SK-N-MC (cell line): ENCODE results near the gene PDCD11.
A peak's percentile ranks its signal among the peaks of the same experiment; 100 is the strongest.
"Not testable (repeated sequence)": the region's sequence is repeated elsewhere in the genome, so short reads cannot be mapped to it uniquely, and the experiment has no call there.

Experiments
- DNase-seq: peaks from one replicate; pipeline ENCODE4 v3.0.0-alpha.2; 2011; ENCODE audit warnings: low read depth, low spot score
- H3K27ac ChIP-seq: fragments of 200-600 bp; sonication (generic); 2 replicates; pipeline ENCODE4 v1.5.1; 2016; ENCODE audit warnings: mixed run types
- H3K36me3 ChIP-seq: fragments of 200-600 bp; sonication (generic); 2 replicates; pipeline ENCODE4 v1.6.1; 2017; ENCODE audit warnings: antibody characterized with exemption, low read length, mixed read lengths; ENCODE audit not compliant: insufficient read depth
- H3K4me3 ChIP-seq: fragments of 200-600 bp; sonication (generic); 2 replicates; pipeline ENCODE4 v1.5.1; 2016
- H3K9ac ChIP-seq: fragments of 200-600 bp; sonication (generic); 2 replicates; pipeline ENCODE4 v1.8.0; 2017; ENCODE audit warnings: mixed run types, mixed read lengths; ENCODE audit not compliant: insufficient read length
- H3K9me3 ChIP-seq: fragments of 200-600 bp; sonication (generic); 2 replicates; pipeline ENCODE4 v1.6.1; 2017; ENCODE audit warnings: low read depth, mild to moderate bottlenecking, antibody characterized with exemption, low read length, moderate library complexity, mixed read lengths
- EZH2 ChIP-seq: fragments of 200-600 bp; sonication (generic); IDR thresholded peaks from one replicate; pipeline ENCODE4 v1.6.1; 2017; ENCODE audit warnings: antibody characterized with exemption
- FOXP2 ChIP-seq: optimal IDR thresholded peaks from 2 replicates; pipeline ENCODE3; 2011; ENCODE audit warnings: mild to moderate bottlenecking, moderate library complexity; ENCODE audit not compliant: insufficient read depth; ENCODE audit errors: extremely low read length, control extremely low read depth
- POLR2AphosphoS5 ChIP-seq: IDR thresholded peaks from 2 replicates; pipeline ENCODE4 v1.6.1; 2012; ENCODE audit warnings: mild to moderate bottlenecking, low read depth, low read length, borderline replicate concordance

The PDCD11 gene

DNA sequence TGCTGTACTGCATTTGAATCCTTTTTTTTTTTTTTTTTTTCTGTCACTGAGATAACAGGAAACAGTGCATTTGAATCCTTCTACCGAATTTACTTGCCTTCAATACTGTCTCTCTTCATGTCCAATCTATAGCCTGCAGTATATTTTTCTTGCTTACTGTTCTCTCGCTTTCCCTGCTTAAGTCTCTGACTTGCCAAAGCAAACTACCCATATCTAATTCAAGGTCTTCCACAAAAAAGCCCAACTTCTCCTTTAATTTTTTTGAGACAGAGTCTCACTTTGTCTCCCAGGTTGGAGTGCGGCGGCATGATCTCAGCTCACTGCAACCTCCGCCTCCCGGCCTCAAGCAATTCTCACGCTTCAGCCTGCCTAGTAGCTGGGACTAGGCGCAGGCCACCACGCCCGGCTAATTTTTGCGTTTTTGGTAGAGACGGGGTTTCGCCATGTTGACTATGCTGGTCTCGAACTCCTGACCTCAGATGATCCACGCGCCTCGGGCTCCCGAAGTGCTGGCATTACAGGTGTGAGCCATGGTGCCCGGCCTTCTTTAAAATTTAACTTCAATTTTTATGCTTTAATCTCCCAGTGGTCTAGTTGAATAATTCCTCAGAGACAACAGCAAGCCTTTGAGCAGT is 882 bp downstream of the PDCD11 start:
- TF ChIP-seq POLR2AphosphoS5 (no peak), EZH2 (no peak), FOXP2 (no peak)
- Histone ChIP-seq H3K9ac (peak overlapping the region; percentile 86), H3K4me3 (peak overlapping the region; percentile 89), H3K36me3 (peaks cover 38% of the 10 kb centered on the region), H3K27ac (no peak overlapping the region), H3K9me3 (no peaks in the 10 kb centered on the region)
- no peak for DNase-seq

GRCh38 chr10:103413564-103413963 is 17.1 kb downstream of the PDCD11 start:
- H3K4me3 ChIP-seq = no peak overlapping the region
- DNase-seq = no peak
- no peak overlapping the region for H3K27ac ChIP-seq
- TF ChIP-seq POLR2AphosphoS5 (no peak), FOXP2 (no peak), EZH2 (no peak)
- H3K9me3 ChIP-seq = no peaks in the 10 kb centered on the region
- peaks cover 65% of the 10 kb centered on the region for H3K36me3 ChIP-seq
- no peak overlapping the region for H3K9ac ChIP-seq

DNA sequence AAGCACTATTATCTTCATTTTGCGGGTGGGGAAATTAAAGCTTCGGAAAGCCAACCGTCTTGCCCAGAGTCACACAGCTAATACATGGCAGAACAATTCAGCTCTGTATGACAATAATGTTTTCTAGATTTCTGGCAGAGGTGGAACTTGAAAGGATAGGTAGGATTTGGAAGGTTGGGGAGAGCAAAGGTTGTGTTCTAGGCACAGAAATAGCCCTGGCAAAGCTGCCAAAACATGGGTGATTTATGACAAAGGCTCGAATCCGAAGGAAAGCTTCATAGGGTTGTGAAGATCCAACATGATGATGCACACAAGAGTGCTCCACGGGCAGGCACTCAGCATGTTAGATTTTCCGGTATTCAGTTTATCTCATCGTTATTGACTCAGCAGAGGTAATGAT is 19.2 kb downstream of the PDCD11 start:
- peaks cover 77% of the 10 kb centered on the region for H3K36me3 ChIP-seq
- H3K4me3 ChIP-seq = no peak overlapping the region
- H3K27ac ChIP-seq = no peak overlapping the region
- H3K9me3 ChIP-seq = no peaks in the 10 kb centered on the region
- DNase-seq = no peak
- no peak for TF ChIP-seq EZH2
- no peak for TF ChIP-seq POLR2AphosphoS5
- TF ChIP-seq FOXP2 = no peak
- no peak overlapping the region for H3K9ac ChIP-seq

DNA sequence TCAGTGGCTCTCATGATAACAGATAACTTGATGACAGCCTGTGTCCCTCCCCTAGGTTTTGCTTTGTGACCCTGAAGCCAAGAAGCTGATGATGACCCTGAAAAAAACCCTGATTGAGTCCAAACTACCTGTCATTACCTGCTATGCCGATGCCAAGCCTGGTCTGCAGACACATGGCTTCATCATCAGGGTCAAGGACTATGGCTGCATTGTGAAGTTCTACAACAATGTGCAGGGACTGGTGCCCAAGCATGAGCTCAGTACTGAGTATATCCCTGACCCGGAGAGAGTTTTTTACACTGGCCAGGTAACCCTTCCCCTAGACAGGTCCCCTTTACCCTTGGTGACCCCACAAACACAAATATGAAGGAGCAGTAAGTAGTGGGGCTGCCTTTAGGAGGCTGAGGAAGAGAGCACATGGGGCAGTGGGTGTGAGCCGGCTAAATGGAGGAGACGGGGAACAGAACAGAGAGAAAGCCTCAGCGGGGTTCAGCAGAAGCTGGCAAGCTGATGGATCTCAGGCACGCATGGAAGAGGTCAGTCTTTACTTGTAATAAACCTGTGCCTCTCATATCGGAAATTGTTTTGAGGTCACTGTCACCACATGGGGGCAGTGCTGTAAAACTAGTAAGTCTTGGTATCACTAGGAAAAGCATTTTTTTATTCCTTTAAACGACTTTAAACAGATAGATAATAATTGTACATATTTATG is 20.2 kb downstream of the PDCD11 start:
- peaks cover 78% of the 10 kb centered on the region for H3K36me3 ChIP-seq
- H3K27ac ChIP-seq = no peak overlapping the region
- H3K4me3 ChIP-seq = no peak overlapping the region
- TF ChIP-seq EZH2 (no peak), POLR2AphosphoS5 (no peak), FOXP2 (no peak)
- H3K9ac ChIP-seq = no peak overlapping the region
- no peak for DNase-seq
- H3K9me3 ChIP-seq = no peaks in the 10 kb centered on the region

GRCh38 chr10:103417148-103417469 is 20.7 kb downstream of the PDCD11 start:
- H3K9ac ChIP-seq, H3K4me3 ChIP-seq, DNase-seq, H3K9me3 ChIP-seq, H3K27ac ChIP-seq: not testable (repeated sequence)
- H3K36me3 ChIP-seq = peaks cover 77% of the 10 kb centered on the region

GRCh38 chr10:103417601-103418000 is 21.2 kb downstream of the PDCD11 start:
- Histone ChIP-seq H3K27ac (no peak overlapping the region), H3K9ac (no peak overlapping the region), H3K36me3 (peaks cover 81% of the 10 kb centered on the region), H3K4me3 (no peak overlapping the region), H3K9me3 (no peaks in the 10 kb centered on the region)
- DNase-seq = no peak
- TF ChIP-seq EZH2 (no peak), FOXP2 (no peak), POLR2AphosphoS5 (no peak)

- no peak overlapping the region for H3K4me3 ChIP-seq
- peaks cover 80% of the 10 kb centered on the region for H3K36me3 ChIP-seq
- no peak overlapping the region for H3K9ac ChIP-seq
- TF ChIP-seq POLR2AphosphoS5 (no peak), FOXP2 (no peak), EZH2 (no peak)
- H3K9me3 ChIP-seq = no peaks in the 10 kb centered on the region
- DNase-seq = no peak
- no peak overlapping the region for H3K27ac ChIP-seq
Observed at GRCh38 chr10:103419101-103419500, 22.7 kb downstream of the PDCD11 start.

- DNase-seq = no peak
- Histone ChIP-seq H3K9me3 (no peaks in the 10 kb centered on the region), H3K9ac (no peak overlapping the region), H3K27ac (no peak overlapping the region), H3K4me3 (no peak overlapping the region), H3K36me3 (peaks cover 63% of the 10 kb centered on the region; the same call in 1 of the 2 replicates)
- no peak for TF ChIP-seq FOXP2
- TF ChIP-seq EZH2 = no peak
- TF ChIP-seq POLR2AphosphoS5 = no peak
Observed at GRCh38 chr10:103423748-103424147, 27.3 kb downstream of the PDCD11 start.

DNA sequence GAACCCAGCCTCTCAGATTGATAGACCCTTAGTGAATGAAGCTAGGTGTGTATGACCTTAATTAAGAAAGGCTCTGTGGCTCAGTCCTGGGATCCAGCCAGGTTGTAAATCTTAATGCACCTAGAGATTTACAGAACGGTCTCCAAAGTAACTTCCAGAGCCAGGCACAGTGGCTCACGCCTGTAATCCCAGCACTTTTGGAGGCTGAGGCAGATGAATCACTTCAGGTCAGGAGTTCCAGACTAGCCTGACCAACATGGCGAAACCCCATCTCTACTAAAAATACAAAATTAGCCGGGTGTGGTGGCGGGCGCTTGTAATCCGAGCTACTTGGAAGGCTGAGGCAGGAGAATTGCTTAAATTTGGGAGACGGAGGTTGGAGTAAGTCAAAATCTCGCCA is 31.4 kb downstream of the PDCD11 start:
- Histone ChIP-seq H3K4me3 (no peak overlapping the region), H3K9me3 (no peaks in the 10 kb centered on the region), H3K9ac (no peak overlapping the region), H3K27ac (no peak overlapping the region), H3K36me3 (peaks cover 48% of the 10 kb centered on the region)
- DNase-seq = no peak
- TF ChIP-seq FOXP2 (no peak), POLR2AphosphoS5 (no peak), EZH2 (no peak)
